Natural killer cell (primary cell): ENCODE data around the gene ZC3HAV1. TPM values are rescaled to one million over a fixed set of nuclear protein-coding genes. Genes with fewer than 3 reads are reported as not detected.
A peak's percentile ranks its signal among the peaks of the same experiment; 100 is the strongest.

Source experiments
- ATAC-seq, 3 donors: fragments of 150-1000 bp in 2 of 3; fragments of 200-7000 bp in 1 of 3; cut with Tn5 transposase; 1 replicate in 1 of 3; 2 replicates in 2 of 3; pipeline ENCODE4 v1.10.0; 2021; ENCODE audit warnings: mild to moderate bottlenecking in 2 of 3, moderate library complexity in 2 of 3
- DNase-seq, 2 donors: peaks; one replicate each; pipeline versions ENCODE4 v3.0.0 to v3.0.0-alpha.2; 2013 to 2021; ENCODE audit warnings: mixed read lengths in 1 of 2
- H3K27ac ChIP-seq: one replicate; pipeline ENCODE4 v1.5.1; 2013; ENCODE audit warnings: mild to moderate bottlenecking, low read length
- H3K27me3 ChIP-seq: one replicate; pipeline ENCODE4 v1.6.1; 2013; ENCODE audit warnings: low read length; ENCODE audit not compliant: control insufficient read depth, insufficient read depth
- H3K36me3 ChIP-seq: one replicate; pipeline ENCODE4 v1.6.1; 2013; ENCODE audit warnings: low read length; ENCODE audit not compliant: control insufficient read depth, insufficient read depth
- H3K4me1 ChIP-seq: one replicate; pipeline ENCODE4 v1.6.1; 2013; ENCODE audit warnings: low read length; ENCODE audit not compliant: control insufficient read depth, insufficient read depth
- H3K4me3 ChIP-seq: one replicate; pipeline ENCODE4 v1.5.1; 2013; ENCODE audit warnings: low read length
- H3K9me3 ChIP-seq: one replicate; pipeline ENCODE4 v1.6.1; 2013; ENCODE audit warnings: low read length; ENCODE audit not compliant: control insufficient read depth, insufficient read depth
- H3K27ac Mint-ChIP-seq, 2 donors: one replicate each; pipeline ENCODE4 v1.8.0; 2022; ENCODE audit warnings: mild to moderate bottlenecking in 2 of 2, mixed read lengths in 2 of 2, moderate library complexity in 1 of 2
- H3K27me3 Mint-ChIP-seq, 2 donors: one replicate each; pipeline ENCODE4 v1.8.0; 2022; ENCODE audit warnings: low read depth in 2 of 2, mixed read lengths in 2 of 2
- H3K36me3 Mint-ChIP-seq: one replicate; pipeline ENCODE4 v1.8.0; 2022; ENCODE audit warnings: mixed read lengths
- H3K4me1 Mint-ChIP-seq, 2 donors: one replicate each; pipeline ENCODE4 v1.8.0; 2022; ENCODE audit warnings: mixed read lengths in 2 of 2
- H3K4me3 Mint-ChIP-seq: one replicate; pipeline ENCODE4 v1.8.0; 2022; ENCODE audit warnings: mild to moderate bottlenecking, moderate library complexity, mixed read lengths
- H3K9me3 Mint-ChIP-seq, 2 donors: one replicate each; pipeline ENCODE4 v1.8.0; 2022; ENCODE audit warnings: mixed read lengths in 2 of 2
- whole genome bisulfite sequencing: methylation state at CpG from one replicate; pipeline ENCODE4 v1.1.7; 2013; ENCODE audit warnings: missing lambda C conversion rate; ENCODE audit not compliant: insufficient coverage; 5-methylcytosine and 5-hydroxymethylcytosine counted together
- intact Hi-C: fragments of 100-400 bp; cut with micrococcal nuclease; formaldehyde crosslinking; loops from one replicate; pipeline ENCODE4 v1.14.2; 2022
- total RNA-seq, 4 donors: library from RNA; stranded (reverse); fragments of 120-200 nt in 1 of 4; gene quantifications; one replicate each; pipeline versions ENCODE4 v1.2.3 to v1.2.4, GENCODE V29; 2013 to 2022
- TF ChIP-seq, protein P1 (sequence below): fragments of 200-600 bp; IDR thresholded peaks from one replicate; pipeline ENCODE4 v1.8.0; 2022; ENCODE audit warnings: antibody characterized with exemption

The ZC3HAV1 gene
- total RNA-seq, 3 donors from 2014 or later (not counting 1 experiment from before 2014, with no cell fraction given), result 129 to 153 (median 137) TPM

DNA sequence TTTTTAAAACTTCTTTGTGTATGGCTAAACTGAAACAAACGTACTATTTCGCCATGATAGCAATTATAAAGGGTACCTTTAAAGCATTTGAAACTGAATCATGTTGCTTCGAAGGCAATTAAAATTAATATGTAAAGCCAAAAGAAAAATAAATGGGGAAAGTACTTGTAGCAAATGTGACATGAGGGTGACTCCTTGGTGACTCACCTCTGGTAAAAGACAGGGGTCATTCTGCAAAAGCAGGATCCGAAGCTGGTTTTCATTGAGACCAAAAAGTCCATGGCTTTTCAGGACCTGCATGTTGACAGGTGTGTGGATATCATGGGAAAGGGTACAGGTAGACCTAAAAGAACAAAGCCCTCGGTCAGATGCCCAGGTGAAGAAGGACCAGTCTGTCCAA is 75.2 kb downstream of the ZC3HAV1 start:
- H3K27ac Mint-ChIP-seq, result no peak overlapping the region
- intact Hi-C loops, result no loop called here
- peaks cover 4 to 12% of the 10 kb centered on the region in 2 donors for H3K4me1 Mint-ChIP-seq
- no peak for DNase-seq
- H3K9me3 Mint-ChIP-seq, result no peaks in the 10 kb centered on the region
- WGBS, result 95% methylated on average over 5 of the region's 5 CpGs
- Histone ChIP-seq H3K9me3 (no peaks in the 10 kb centered on the region), H3K4me3 (no peak overlapping the region), H3K27me3 (no peaks in the 10 kb centered on the region), H3K4me1 (peaks cover 13% of the 10 kb centered on the region), H3K27ac (no peak overlapping the region), H3K36me3 (no peaks in the 10 kb centered on the region)
- H3K4me3 Mint-ChIP-seq, result peak overlapping the region; percentile 68
- H3K36me3 Mint-ChIP-seq, result no peaks in the 10 kb centered on the region
- peaks cover 0 to 12% of the 10 kb centered on the region in 2 donors for H3K27me3 Mint-ChIP-seq
- TF ChIP-seq, protein P1, sequence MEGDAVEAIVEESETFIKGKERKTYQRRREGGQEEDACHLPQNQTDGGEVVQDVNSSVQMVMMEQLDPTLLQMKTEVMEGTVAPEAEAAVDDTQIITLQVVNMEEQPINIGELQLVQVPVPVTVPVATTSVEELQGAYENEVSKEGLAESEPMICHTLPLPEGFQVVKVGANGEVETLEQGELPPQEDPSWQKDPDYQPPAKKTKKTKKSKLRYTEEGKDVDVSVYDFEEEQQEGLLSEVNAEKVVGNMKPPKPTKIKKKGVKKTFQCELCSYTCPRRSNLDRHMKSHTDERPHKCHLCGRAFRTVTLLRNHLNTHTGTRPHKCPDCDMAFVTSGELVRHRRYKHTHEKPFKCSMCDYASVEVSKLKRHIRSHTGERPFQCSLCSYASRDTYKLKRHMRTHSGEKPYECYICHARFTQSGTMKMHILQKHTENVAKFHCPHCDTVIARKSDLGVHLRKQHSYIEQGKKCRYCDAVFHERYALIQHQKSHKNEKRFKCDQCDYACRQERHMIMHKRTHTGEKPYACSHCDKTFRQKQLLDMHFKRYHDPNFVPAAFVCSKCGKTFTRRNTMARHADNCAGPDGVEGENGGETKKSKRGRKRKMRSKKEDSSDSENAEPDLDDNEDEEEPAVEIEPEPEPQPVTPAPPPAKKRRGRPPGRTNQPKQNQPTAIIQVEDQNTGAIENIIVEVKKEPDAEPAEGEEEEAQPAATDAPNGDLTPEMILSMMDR, result no peak
- no peak for ATAC-seq

DNA sequence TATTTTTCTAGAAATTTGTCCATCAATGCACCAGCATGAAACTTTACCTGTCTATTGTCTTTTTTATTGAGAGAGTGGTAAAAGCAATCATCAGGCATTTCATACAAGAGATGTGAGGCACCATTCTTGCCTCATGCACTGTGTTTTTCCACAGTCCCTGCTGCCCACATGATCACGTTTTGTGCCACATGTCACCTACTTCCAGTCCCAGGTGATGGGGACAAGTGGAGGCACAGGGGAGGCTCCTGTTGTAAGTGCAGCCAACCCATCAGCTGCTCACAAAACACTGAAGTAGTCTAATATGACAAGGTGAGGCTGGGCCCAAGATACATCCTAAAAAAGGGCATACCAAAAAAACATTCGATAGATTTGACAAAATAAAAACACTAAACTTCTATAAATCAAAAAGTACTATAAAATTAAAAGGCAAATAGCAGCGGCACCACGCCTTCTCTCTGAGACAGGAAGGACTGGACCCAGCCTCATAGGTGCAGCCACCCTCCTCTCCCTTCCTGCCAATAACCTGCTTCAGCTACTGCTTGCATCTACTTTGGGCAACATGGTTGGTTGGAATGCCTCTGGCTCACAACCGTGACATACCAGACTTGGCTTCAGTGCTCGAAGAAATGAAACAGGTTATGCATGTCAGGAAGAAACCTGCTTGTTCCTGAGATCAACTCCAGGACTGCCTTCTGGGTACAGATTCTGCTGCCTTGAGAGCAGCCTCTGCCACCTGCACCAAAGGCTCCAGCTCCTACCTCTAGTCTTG is 76.0 kb downstream of the ZC3HAV1 start:
- H3K9me3 Mint-ChIP-seq, result no peaks in the 10 kb centered on the region
- Histone ChIP-seq H3K9me3 (no peaks in the 10 kb centered on the region), H3K27me3 (no peaks in the 10 kb centered on the region), H3K4me1 (peaks cover 13% of the 10 kb centered on the region), H3K36me3 (no peaks in the 10 kb centered on the region), H3K27ac (no peak overlapping the region), H3K4me3 (no peak overlapping the region)
- H3K36me3 Mint-ChIP-seq, result no peaks in the 10 kb centered on the region
- TF ChIP-seq, protein P1, result no peak
- peaks cover 0 to 8% of the 10 kb centered on the region in 2 donors for H3K27me3 Mint-ChIP-seq
- intact Hi-C loops, result no loop called here
- no peak overlapping the region for H3K4me3 Mint-ChIP-seq
- WGBS, result 92% methylated on average over 6 of the region's 6 CpGs
- ATAC-seq (no peak), DNase-seq (no peak)
- H3K4me1 Mint-ChIP-seq, result peaks cover 4 to 12% of the 10 kb centered on the region in 2 donors
- no peak overlapping the region for H3K27ac Mint-ChIP-seq

DNA sequence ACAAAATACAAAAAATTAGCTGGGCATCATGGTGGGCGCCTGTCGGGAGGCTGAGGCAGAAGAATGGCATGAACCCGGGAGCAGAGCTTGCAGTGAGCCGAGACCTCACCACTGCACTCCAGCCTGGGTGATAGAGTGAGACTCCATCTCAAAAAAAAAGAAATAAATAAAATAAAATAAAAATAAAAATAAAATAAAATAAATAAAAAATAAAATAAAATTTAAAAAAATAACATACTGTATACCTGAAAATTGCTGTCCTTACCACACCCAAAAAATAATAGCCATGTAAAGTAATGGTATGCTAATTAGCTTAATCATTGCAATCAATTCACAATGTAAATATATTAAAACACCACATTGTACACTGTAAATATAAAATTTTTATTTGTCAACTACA is 77.0 kb downstream of the ZC3HAV1 start:
- Histone ChIP-seq H3K9me3 (no peaks in the 10 kb centered on the region), H3K4me1 (peaks cover 13% of the 10 kb centered on the region), H3K4me3 (no peak overlapping the region), H3K36me3 (no peaks in the 10 kb centered on the region), H3K27me3 (no peaks in the 10 kb centered on the region), H3K27ac (no peak overlapping the region)
- Mint-ChIP-seq H3K9me3 (no peaks in the 10 kb centered on the region), H3K4me1 (peaks cover 4 to 12% of the 10 kb centered on the region in 2 donors), H3K4me3 (no peak overlapping the region), H3K27me3 (peaks cover 0 to 3% of the 10 kb centered on the region in 2 donors), H3K36me3 (no peaks in the 10 kb centered on the region), H3K27ac (no peak overlapping the region)
- intact Hi-C loops, result no loop called here
- TF ChIP-seq, protein P1, result no peak
- DNase-seq (no peak), ATAC-seq (no peak)
- 100% methylated on average over 2 of the region's 4 CpGs for WGBS
